Caco-2 (cell line): ENCODE measurements around the gene SAMD4A. TPM values are rescaled to one million over a fixed set of nuclear protein-coding genes. Genes with fewer than 3 reads are reported as not detected.

ENCODE experiments used
- BruUV-seq: library from RNA; stranded (reverse); fragments of 400-500 nt; replicated peaks from 2 replicates; lab custom pipeline; 2021; lab: Mats Ljungman, UMichigan
- CTCF ChIA-PET: fragments of 300-600 bp; sonication (Branson Sonifier 250); formaldehyde crosslinking; loops from one replicate; lab custom pipeline; 2022; ENCODE audit warnings: antibody characterized with exemption; lab: Charles Lee
- POLR2A ChIA-PET: fragments of 300-600 bp; sonication (Branson Sonifier 250); formaldehyde crosslinking; loops from one replicate; lab custom pipeline; 2022; ENCODE audit warnings: antibody characterized with exemption; lab: Charles Lee
- DNase-seq, 2 experiments: peaks; one replicate each; pipeline versions ENCODE4 v3.0.0 to v3.0.0-alpha.2; 2020 to 2022
- H3K27me3 ChIP-seq: replicated peaks from 2 replicates; pipeline ENCODE4 v1.6.0; 2011; ENCODE audit warnings: low read length; ENCODE audit not compliant: control insufficient read depth, insufficient read depth
- H3K36me3 ChIP-seq: 2 replicates; pipeline ENCODE4 v1.5.1; 2011; ENCODE audit warnings: low read length; ENCODE audit not compliant: control insufficient read depth, insufficient read depth
- H3K4me1 ChIP-seq: fragments of 250-450 bp; sonication (Bioruptor Pico); 2 replicates; pipeline ENCODE4 v1.5.1; 2020; ENCODE audit warnings: mild to moderate bottlenecking
- H3K4me3 ChIP-seq: 2 replicates; pipeline ENCODE4 v1.5.1; 2011; ENCODE audit warnings: low read depth, mild to moderate bottlenecking, control low read depth, low read length
- H3K9me3 ChIP-seq: fragments of 250-450 bp; sonication (Bioruptor Pico); 2 replicates; pipeline ENCODE4 v1.5.1; 2020; ENCODE audit warnings: mild to moderate bottlenecking, moderate library complexity
- H3K27ac Mint-ChIP-seq: one replicate; pipeline ENCODE4 v1.8.0; 2022; ENCODE audit warnings: mixed read lengths; ENCODE audit not compliant: unreplicated experiment
- H3K27me3 Mint-ChIP-seq: one replicate; pipeline ENCODE4 v1.8.0; 2022; ENCODE audit warnings: mixed read lengths; ENCODE audit not compliant: insufficient read depth, unreplicated experiment
- H3K36me3 Mint-ChIP-seq: one replicate; pipeline ENCODE4 v1.8.0; 2022; ENCODE audit warnings: mild to moderate bottlenecking, mixed read lengths; ENCODE audit not compliant: insufficient read depth, unreplicated experiment
- H3K4me1 Mint-ChIP-seq: one replicate; pipeline ENCODE4 v1.8.0; 2022; ENCODE audit warnings: low read depth, mixed read lengths; ENCODE audit not compliant: unreplicated experiment
- H3K4me3 Mint-ChIP-seq: one replicate; pipeline ENCODE4 v1.8.0; 2022; ENCODE audit warnings: mild to moderate bottlenecking, moderate library complexity, mixed read lengths; ENCODE audit not compliant: unreplicated experiment
- H3K9me3 Mint-ChIP-seq: one replicate; pipeline ENCODE4 v1.8.0; 2022; ENCODE audit warnings: mixed read lengths; ENCODE audit not compliant: unreplicated experiment
- CTCF ChIP-seq, 2 experiments: fragments of 200-600 bp in 1 of 2; IDR thresholded peaks; 1 replicate in 1 of 2; 2 replicates in 1 of 2; pipeline versions ENCODE4 v1.5.1 to v1.8.0; 2011 to 2022; ENCODE audit warnings: antibody characterized with exemption in 1 of 2, control low read depth in 1 of 2, inconsistent platforms in 1 of 2, low read depth in 1 of 2, low read length in 1 of 2, mild to moderate bottlenecking in 1 of 2, moderate library complexity in 1 of 2; ENCODE audit not compliant: insufficient read depth in 1 of 2, severe bottlenecking in 1 of 2, unreplicated experiment in 1 of 2
- intact Hi-C: fragments of 100-400 bp; cut with micrococcal nuclease; formaldehyde crosslinking; loops from one replicate; pipeline ENCODE4 v1.10.0; 2022; ENCODE audit not compliant: unreplicated experiment
- total RNA-seq: library from RNA; stranded (reverse); gene quantifications from 2 replicates; pipeline ENCODE4 v1.2.3, GENCODE V29; 2022

The SAMD4A gene
- total RNA-seq, 1 experiment from 2014 or later, result 60.8 TPM

DNA sequence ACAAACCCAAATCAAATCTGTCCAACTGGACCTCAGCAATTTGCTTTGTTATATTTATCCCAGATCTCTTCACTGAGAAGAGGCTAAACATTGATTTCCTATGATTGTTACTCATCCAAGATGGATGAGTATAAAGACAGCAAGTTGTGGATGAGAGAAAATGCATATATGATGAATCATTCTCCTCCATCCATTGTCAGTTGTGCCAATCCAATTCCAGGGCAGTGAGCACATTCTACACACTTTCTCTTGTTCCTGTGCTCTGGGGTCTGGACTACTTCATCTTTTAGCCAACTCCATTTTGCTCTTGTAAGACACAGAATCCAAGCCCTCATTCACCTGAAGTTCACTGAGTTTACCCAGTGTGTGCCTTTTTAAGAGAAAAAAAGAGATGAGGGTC, 230.0 kb downstream of the SAMD4A start:
- H3K27me3 Mint-ChIP-seq, result no peaks in the 10 kb centered on the region
- H3K4me1 ChIP-seq, result no peaks in the 10 kb centered on the region
- H3K36me3 ChIP-seq, result no peaks in the 10 kb centered on the region
- no peaks in the 10 kb centered on the region for H3K27me3 ChIP-seq
- no peak for TF ChIP-seq CTCF (IDR thresholded peaks at IDR 0.05; ENCODE audit: insufficient read depth in 1 of 2, low read depth in 1 of 2, low read length in 1 of 2, severe bottlenecking in 1 of 2, unreplicated experiment in 1 of 2)
- H3K27ac Mint-ChIP-seq, result no peak overlapping the region
- DNase-seq, result no peak
- H3K36me3 Mint-ChIP-seq, result peaks cover 38% of the 10 kb centered on the region
- peaks cover 8% of the 10 kb centered on the region; the same call in 1 of the 2 replicates for H3K9me3 ChIP-seq
- POLR2A ChIA-PET, result no interaction called here
- no TSS peak for BruUV-seq
- no peak overlapping the region for H3K4me3 ChIP-seq
- CTCF ChIA-PET, result no interaction called here
- H3K4me1 Mint-ChIP-seq, result no peaks in the 10 kb centered on the region
- intact Hi-C loops, result no loop called here
- H3K9me3 Mint-ChIP-seq, result peaks cover 15% of the 10 kb centered on the region
- no peak overlapping the region for H3K4me3 Mint-ChIP-seq

DNA sequence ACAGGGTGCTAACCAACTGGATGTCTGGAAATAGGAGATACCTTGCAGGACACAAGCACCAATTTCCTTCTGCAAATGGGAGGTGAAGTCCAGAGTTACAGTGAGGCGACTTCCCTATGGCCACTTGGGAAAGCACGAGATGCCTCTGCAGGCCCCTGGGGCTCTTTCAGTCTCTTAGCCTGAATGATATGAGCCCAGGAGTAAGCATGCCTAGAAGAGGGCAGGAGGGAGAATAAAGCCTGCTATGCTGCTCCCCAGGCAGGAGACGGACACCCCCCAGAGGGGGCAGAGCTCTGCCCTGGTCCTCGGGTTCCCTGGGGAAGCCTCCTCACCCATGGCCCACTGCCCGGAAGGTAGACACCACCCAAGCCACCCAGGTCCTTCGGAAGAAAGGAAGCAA, 230.6 kb downstream of the SAMD4A start:
- CTCF ChIA-PET, result no interaction called here
- no peak for DNase-seq
- intact Hi-C loops, result no loop called here
- TF ChIP-seq CTCF (IDR thresholded peaks at IDR 0.05; ENCODE audit: insufficient read depth in 1 of 2, low read depth in 1 of 2, low read length in 1 of 2, severe bottlenecking in 1 of 2, unreplicated experiment in 1 of 2), result no peak
- H3K36me3 ChIP-seq, result no peaks in the 10 kb centered on the region
- Mint-ChIP-seq H3K27me3 (no peaks in the 10 kb centered on the region), H3K9me3 (peaks cover 15% of the 10 kb centered on the region), H3K36me3 (peaks cover 36% of the 10 kb centered on the region), H3K4me3 (no peak overlapping the region), H3K4me1 (no peaks in the 10 kb centered on the region), H3K27ac (no peak overlapping the region)
- BruUV-seq, result no TSS peak
- no peaks in the 10 kb centered on the region for H3K27me3 ChIP-seq
- H3K4me3 ChIP-seq, result no peak overlapping the region
- no peaks in the 10 kb centered on the region for H3K4me1 ChIP-seq
- POLR2A ChIA-PET, result no interaction called here
- peaks cover 8% of the 10 kb centered on the region; the same call in 1 of the 2 replicates for H3K9me3 ChIP-seq

- no peaks in the 10 kb centered on the region for H3K27me3 Mint-ChIP-seq
- no peak for DNase-seq
- ChIA-PET CTCF (no interaction called here), POLR2A (no interaction called here)
- Histone ChIP-seq H3K4me1 (no peaks in the 10 kb centered on the region), H3K36me3 (no peaks in the 10 kb centered on the region), H3K4me3 (no peak overlapping the region), H3K27me3 (peaks cover 1% of the 10 kb centered on the region; the same call in 1 of the 2 replicates), H3K9me3 (peaks cover 8% of the 10 kb centered on the region; the same call in 1 of the 2 replicates)
- BruUV-seq, result no TSS peak
- peaks cover 31% of the 10 kb centered on the region for H3K36me3 Mint-ChIP-seq
- no peak overlapping the region for H3K27ac Mint-ChIP-seq
- no peaks in the 10 kb centered on the region for H3K4me1 Mint-ChIP-seq
- no peak overlapping the region for H3K4me3 Mint-ChIP-seq
- intact Hi-C loops, result no loop called here
- H3K9me3 Mint-ChIP-seq, result peaks cover 15% of the 10 kb centered on the region
- no peak for TF ChIP-seq CTCF (IDR thresholded peaks at IDR 0.05; ENCODE audit: insufficient read depth in 1 of 2, low read depth in 1 of 2, low read length in 1 of 2, severe bottlenecking in 1 of 2, unreplicated experiment in 1 of 2)
Measured at GRCh38 chr14:54797986-54798385, 231.1 kb downstream of the SAMD4A start.
